GM18505 (cell line): ENCODE data around the gene CFL1.
"Not testable (repeated sequence)": the region's sequence is repeated elsewhere in the genome, so short reads cannot be mapped to it uniquely, and the experiment has no call there.

Source experiments
- ATAC-seq: cut with Tn5 transposase; IDR thresholded peaks from one replicate; pipeline ENCODE4 v1.9.1; 2021; ENCODE audit not compliant: unreplicated experiment
- POLR2A ChIP-seq: IDR thresholded peaks from 4 replicates; pipeline ENCODE4 v1.6.1; 2011; ENCODE audit warnings: borderline replicate concordance; ENCODE audit not compliant: insufficient read depth, insufficient read length; ENCODE audit errors: extremely low read depth

CFL1 gene

DNA sequence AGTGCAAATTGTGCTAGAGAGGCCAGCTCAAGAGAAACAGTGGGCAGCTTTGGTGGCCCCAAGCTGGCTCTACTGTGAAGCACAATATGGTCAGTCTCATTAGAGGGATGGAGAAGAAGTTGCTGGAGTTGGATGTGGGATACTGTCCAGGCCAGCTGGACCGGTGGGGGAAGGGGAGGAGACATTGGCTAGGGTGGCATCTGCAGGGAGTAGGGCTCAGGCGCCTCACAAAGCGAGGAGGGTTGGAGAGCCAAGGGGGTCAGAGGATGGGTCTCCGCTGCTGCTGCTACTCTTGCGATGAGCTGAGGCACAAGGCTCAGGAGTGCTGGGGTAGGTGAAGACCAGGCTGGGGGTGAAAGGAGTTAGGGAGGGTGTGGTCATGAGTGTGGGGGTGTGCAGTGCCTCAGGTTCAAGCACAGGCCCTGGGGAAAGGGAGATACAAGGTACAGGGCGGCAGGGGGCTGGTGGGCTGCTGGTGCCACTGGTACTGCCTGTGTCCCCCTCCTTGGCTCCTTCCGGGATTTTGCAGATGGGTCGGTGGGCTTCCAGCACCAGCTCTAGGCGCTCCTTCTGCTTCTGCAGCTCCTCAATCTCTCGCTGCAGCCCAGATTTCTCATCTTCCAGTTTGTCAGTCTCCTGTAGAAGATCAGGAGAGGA lies 34.8 kb upstream of the CFL1 start:
- peak; percentile 41 for TF ChIP-seq POLR2A
- no peak for ATAC-seq

DNA sequence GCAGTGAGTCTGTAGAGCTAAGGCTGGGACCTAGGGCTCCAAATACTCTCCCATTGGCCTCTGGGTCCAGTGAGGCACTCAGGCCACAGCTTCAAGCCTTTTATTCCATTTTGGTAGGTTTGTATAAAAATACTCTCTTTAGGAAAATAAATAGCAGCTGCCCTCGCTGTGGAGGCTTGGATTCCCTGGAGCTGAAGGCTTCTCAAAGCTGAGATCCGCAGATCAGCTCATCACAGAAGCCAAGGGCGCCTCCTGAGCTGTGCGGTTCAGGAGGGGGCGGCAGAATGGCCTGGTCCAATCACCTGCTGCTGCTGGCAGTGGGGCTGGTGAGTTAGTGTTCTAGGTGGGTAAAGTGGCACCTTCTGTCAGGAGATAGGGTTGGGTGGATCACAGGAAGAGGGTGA lies 34.2 kb upstream of the CFL1 start:
- not testable (repeated sequence) for ATAC-seq

DNA sequence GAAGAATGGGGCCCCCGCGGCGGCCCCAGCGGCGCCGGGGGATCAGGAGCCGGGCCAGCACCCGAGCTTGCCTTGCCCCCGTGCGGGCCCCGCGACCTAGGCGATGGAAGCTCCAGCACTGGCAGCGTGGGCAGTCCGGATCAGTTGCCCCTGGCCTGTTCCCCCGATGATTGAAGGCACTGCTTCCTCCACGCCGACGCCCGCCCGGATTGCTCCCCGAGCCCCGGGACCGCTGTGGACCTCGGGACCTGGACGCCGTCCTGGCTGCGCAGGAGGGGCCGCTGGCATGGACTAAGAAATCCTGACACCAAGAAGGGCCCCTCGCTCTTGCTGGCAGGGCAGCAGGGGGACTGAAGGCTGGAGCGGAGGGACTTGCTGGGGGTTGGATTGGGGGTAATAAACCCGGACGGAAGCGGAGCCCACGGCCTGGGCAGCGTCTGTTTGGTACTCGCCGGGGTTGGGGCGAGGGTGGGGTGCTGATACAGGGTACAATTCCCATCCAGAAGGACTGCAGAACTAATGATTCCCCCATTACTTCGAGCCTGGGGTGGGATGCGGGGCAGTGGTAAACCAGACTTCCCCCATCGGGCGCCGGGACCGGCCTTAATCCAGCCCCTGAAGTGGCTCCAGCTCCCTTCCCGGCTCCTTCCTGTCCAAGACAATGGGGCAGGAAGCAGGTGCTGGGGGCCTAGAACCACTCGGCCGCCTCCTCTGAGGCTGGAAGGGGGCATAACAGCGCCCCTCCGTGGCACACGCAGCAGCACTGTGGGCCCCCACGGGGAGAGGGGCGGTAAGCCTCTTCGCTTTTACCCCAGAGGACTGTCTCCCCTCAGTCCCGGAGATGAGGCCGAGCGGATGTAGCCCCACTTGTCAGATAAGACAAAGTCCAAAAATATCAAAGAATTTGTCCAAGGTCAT lies 33.5 kb upstream of the CFL1 start:
- TF ChIP-seq POLR2A = peak; percentile 24
- no peak for ATAC-seq

DNA sequence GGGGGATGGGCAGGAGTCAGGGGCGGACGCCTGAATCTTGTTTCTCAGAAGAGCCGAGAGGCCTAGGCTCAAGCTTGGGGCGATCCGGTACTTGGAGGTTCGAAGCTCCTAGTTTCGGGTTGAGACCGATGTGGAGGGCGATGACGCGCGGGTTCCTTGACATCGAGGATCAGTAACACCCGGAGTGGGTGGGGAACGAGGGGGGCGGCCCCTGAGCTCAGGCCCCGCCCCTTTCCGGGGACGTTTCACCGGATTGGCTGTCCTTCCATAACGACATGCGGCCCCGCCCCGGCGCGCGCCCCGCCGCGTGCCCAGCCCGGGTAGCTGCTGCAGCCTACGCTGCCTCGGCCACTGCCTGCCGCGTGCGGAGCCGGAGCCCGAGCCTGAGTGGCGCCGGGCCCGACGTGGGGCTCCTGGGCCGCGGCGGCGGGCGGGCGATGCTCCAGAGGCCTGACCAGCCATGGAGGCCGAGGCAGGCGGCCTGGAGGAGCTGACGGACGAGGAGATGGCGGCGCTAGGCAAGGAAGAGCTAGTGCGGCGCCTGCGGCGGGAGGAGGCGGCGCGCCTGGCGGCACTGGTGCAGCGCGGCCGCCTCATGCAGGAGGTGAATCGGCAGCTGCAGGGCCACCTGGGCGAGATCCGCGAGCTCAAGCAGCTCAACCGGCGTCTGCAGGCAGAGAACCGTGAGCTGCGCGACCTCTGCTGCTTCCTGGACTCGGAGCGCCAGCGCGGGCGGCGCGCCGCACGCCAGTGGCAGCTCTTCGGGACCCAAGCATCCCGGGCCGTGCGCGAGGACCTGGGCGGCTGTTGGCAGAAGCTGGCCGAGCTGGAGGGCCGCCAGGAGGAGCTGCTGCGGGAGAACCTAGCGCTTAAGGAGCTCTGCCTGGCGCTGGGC lies 32.6 kb upstream of the CFL1 start, which contains the start of gene CCDC85B:
Gene CCDC85B, plus strand, starts transcription at position 350 of the 895 bp plus-strand sequence. Its CDS starts 111 bp downstream, at position 461.
- ATAC-seq = peak; percentile 44
- peak; percentile 99 for TF ChIP-seq POLR2A

DNA sequence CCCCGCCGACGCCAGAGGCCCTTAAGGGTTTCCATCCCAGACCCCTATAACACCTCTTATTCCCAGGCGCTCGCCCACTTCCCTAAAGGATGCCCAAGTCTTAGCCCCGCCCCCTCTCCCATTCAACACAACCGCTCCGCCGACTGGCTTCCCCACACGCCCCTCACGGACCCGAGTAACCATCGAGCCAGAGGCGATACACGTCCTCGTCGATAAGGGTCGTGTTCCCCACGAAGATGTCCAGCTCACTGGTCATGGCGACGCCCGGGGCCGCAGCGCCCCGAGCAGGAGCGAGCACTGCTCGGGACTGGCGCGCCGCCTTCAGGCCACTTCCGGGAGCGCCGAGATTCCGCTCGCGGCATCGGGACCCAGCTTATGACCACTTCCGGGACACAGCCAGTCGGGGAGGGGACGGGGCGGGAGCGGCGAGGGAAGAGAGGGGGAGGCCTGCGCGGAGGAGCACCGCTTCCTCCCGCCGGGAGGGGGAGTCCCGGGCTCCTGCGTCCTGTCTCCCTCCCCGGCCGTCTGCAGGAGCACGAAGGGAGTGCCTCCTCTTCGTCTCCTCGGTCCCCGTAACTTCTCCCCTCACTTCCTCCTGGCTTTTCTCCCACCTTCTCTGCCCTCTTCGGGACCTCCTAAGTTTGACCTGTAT lies 30.3 kb upstream of the CFL1 start, which contains the start of gene FIBP:
Gene FIBP, minus strand, starts transcription at position 309 of the 652 bp plus-strand sequence. Its CDS starts 53 bp downstream, at position 256.
- TF ChIP-seq POLR2A = peak; percentile 97
- peak; percentile 52 for ATAC-seq

DNA sequence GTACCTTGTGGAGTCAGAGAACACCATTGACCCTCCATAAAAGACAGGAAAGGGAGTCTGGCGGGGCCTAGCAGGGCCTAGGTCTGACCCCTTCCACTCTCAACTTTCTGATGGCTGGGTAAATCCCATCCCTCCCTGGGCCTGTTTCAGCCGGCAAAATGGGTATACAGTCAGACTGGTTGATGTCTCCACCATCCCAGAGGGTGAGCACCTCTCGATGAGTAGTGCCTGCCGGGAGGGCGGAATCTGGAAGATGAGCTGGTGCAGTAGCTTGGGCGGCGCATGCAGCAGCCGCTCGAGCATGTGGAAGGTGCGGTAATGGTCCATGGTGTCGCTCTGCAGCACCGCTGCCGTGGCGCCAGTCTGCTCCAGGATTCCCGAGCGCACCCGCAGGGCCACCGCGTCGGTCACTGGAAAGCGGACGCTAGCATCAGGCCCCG lies 29.8 kb upstream of the CFL1 start:
- no peak for ATAC-seq

DNA sequence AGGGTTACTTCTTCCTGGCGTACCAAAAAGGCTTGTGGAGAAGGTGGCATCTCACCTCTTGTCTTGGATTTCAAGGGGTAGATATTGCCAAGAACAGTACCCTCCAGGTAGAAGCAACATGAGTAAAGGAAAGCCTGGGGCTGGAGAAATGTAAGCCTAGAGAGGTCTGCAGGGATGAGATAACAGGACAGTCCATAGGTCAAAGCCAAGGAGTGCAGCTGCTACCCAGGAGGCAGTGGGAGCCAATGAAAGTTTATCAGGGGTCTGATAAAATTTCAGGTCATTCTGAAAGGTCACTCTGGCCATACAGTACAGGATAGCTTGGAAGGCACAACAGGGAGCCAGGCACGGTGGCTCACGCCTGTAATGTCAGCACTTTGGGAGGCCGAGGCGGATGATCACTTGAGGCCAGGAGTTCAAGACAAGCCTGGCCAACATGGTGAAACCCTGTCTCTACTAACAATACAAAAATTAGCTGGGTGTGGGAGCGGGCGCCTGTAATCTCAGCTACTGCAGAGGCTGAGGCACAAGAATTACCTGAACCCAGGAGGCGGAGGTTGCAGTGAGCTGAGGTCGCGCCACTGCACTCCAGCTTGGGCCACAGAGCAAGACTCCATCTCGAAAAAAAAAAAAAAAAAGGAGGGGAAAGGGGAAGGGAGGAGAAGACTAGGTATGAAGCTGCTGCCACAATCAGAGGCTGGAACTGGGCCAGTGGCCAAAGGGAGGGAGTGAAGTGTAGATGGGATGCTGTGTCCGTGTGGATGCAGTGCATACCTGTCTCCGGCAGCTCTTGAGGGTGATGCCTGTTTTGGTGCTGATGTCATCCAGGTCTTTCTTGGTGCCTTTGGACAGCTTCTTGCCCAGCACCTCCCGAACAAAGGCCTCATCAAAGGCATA lies 29.1 kb upstream of the CFL1 start:
- TF ChIP-seq POLR2A = no peak
- no peak for ATAC-seq

More for the DNA sequence above, 29.8 kb upstream of the CFL1 start:
- TF ChIP-seq POLR2A = no peak

DNA sequence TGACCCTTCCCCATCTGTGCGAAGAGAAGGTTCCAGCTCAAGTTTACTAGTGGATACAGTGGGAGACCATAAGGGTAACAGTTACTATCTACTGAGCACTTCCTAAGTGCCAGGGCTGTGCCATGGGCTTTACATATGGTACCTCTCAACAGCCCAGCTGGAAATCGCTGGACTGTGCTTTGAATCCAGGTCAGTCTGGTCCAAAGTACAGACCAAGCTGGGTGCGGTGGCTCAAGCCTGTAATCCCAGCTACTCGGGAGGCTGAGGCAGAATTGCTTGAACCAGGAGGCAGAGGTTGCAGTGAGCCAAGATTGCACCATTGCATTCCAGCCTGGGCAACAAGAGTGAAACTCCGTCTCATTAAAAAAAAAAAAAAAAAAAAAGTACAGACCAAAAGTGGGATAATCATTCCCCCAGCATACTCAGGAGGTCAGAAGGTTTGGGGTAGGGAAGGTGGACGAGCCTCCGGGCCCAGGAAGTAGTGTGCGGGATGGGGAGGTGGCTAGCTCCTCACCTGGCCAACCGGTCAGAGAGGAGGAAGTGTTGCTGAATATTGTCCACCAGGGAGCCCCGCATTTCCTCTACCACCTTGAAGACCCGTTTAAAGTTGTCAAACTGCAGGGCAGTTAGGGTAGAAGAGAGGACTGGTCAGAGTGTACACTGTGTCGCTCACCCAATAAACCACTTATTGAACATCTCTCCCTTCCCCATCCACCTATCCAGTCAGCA lies 28.0 kb upstream of the CFL1 start:
- ATAC-seq = no peak
- no peak for TF ChIP-seq POLR2A

DNA sequence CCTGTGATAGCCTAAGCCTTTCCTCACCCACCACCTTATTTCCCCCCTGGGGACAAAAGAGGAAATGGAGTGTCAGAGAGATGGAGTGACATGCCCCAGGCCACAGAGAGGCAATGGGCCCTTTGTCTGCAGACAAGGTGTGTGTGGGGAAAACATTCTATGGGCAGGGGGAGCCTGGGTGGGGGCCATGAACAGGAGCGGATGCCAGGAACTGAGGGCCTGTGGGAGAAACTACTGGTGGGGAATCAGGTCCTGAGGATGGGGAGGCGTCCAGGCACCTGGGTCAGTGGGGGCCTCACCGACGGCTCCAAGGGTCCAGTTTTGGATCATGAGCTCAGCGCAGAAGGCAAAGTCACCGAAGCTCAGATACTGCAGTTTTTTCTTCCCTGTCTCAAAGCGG lies 27.3 kb upstream of the CFL1 start:
- no peak for TF ChIP-seq POLR2A
- no peak for ATAC-seq

DNA sequence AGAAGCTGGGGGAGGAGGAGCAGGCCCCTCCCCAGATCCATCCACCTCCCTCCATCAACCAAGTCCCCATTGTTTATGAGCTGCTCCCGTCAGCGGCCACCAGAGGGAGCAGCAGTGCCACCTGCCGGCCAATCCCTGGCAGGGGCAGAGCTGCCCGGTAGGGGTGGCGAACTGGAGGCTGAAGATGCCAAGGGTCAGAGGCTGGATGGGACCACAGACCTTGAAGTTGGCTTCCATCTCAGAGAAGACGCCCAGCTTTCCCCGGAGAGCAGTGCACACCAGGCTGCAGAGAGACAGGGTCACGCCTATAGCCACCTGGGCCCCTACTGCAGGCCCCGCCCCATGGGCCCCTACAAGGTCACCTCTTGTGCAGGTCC lies 26.7 kb upstream of the CFL1 start:
- no peak for ATAC-seq
- TF ChIP-seq POLR2A = no peak
